ENCODE data around the gene HECA. TPM values are rescaled to one million over a fixed set of nuclear protein-coding genes. Genes with fewer than 3 reads are reported as not detected.

HECA gene
- total RNA-seq, 8 experiments from 2014 or later, result 7.5 to 22.9 (median 12.7) TPM

GRCh38 chr6:139173822-139174221 lies 38.9 kb downstream of the HECA start:
- ATAC-seq (replicated peaks in 6 of 8), result no peak
- Histone ChIP-seq H3K4me1 (replicated peaks in 1 of 2) (no peaks in the 10 kb centered on the region), H3K4me3 (no peak overlapping the region), H3K27ac (no peak overlapping the region)
- 83 to 100% (median 100%) methylated on average over 1 of the region's 1 CpG; no CpG with 5 or more reads in 1 of the 10 experiments for WGBS, 10 experiments
- in situ Hi-C loops (cut with MboI; ENCODE audit: low pct_unique_long_range_greater_than_20kb in 2 of 9, low sequenced_read_pairs in 9 of 9, unreplicated experiment in 9 of 9), result no loop called here

GRCh38 chr6:139174961-139175360 lies 40.1 kb downstream of the HECA start:
- Histone ChIP-seq H3K4me1 (replicated peaks in 1 of 2) (no peaks in the 10 kb centered on the region), H3K27ac (no peak overlapping the region), H3K4me3 (no peak overlapping the region)
- ATAC-seq (replicated peaks in 6 of 8), result no peak
- in situ Hi-C loops (cut with MboI; ENCODE audit: low pct_unique_long_range_greater_than_20kb in 2 of 9, low sequenced_read_pairs in 9 of 9, unreplicated experiment in 9 of 9), result no loop called here

GRCh38 chr6:139175389-139175948 lies 40.6 kb downstream of the HECA start:
- WGBS, 10 experiments, result 34 to 100% (median 69%) methylated on average over 1 to 4 of the region's 4 CpGs
- Histone ChIP-seq H3K27ac (no peak overlapping the region), H3K4me1 (replicated peaks in 1 of 2) (no peaks in the 10 kb centered on the region), H3K4me3 (no peak overlapping the region)
- no peak for ATAC-seq (replicated peaks in 6 of 8)
- in situ Hi-C loops (cut with MboI; ENCODE audit: low pct_unique_long_range_greater_than_20kb in 2 of 9, low sequenced_read_pairs in 9 of 9, unreplicated experiment in 9 of 9), result no loop called here

GRCh38 chr6:139181236-139181635 lies 46.4 kb downstream of the HECA start:
- in situ Hi-C loops (cut with MboI; ENCODE audit: low pct_unique_long_range_greater_than_20kb in 2 of 9, low sequenced_read_pairs in 9 of 9, unreplicated experiment in 9 of 9), result no loop called here
- H3K4me3 ChIP-seq, result no peak overlapping the region
- 88 to 100% (median 91%) methylated on average over 2 to 5 of the region's 6 CpGs; no CpG with 5 or more reads in 3 of the 10 experiments for WGBS, 10 experiments
- H3K4me1 ChIP-seq (replicated peaks in 1 of 2), result no peaks in the 10 kb centered on the region
- ATAC-seq (replicated peaks in 6 of 8), result no peak
- no peak overlapping the region for H3K27ac ChIP-seq

- Histone ChIP-seq H3K27ac (no peak overlapping the region), H3K4me3 (no peak overlapping the region), H3K4me1 (replicated peaks in 1 of 2) (no peaks in the 10 kb centered on the region)
- no peak for ATAC-seq (replicated peaks in 6 of 8)
- 75 to 100% (median 93%) methylated on average over 1 to 4 of the region's 4 CpGs for WGBS, 10 experiments
- in situ Hi-C loops (cut with MboI; ENCODE audit: low pct_unique_long_range_greater_than_20kb in 2 of 9, low sequenced_read_pairs in 9 of 9, unreplicated experiment in 9 of 9), result no loop called here
Observed at GRCh38 chr6:139184047-139184446, 49.2 kb downstream of the HECA start.

- ATAC-seq (replicated peaks in 6 of 8), result no peak
- WGBS, 10 experiments, result 77 to 100% (median 87%) methylated on average over 1 to 3 of the region's 3 CpGs; no CpG with 5 or more reads in 1 of the 10 experiments
- in situ Hi-C loops (cut with MboI; ENCODE audit: low pct_unique_long_range_greater_than_20kb in 2 of 9, low sequenced_read_pairs in 9 of 9, unreplicated experiment in 9 of 9), result no loop called here
- Histone ChIP-seq H3K4me3 (no peak overlapping the region), H3K4me1 (replicated peaks in 1 of 2) (no peaks in the 10 kb centered on the region), H3K27ac (no peak overlapping the region)
Observed at GRCh38 chr6:139184459-139184858, 49.6 kb downstream of the HECA start.

GRCh38 chr6:139186242-139186641 lies 51.4 kb downstream of the HECA start:
- WGBS, 10 experiments, result 36 to 100% (median 98%) methylated on average over 2 to 3 of the region's 3 CpGs
- H3K4me3 ChIP-seq, result no peak overlapping the region
- H3K4me1 ChIP-seq (replicated peaks in 1 of 2), result no peaks in the 10 kb centered on the region
- ATAC-seq (replicated peaks in 6 of 8), result peak in 2 of 8 experiments; percentile 39 to 43
- in situ Hi-C loops (cut with MboI; ENCODE audit: low pct_unique_long_range_greater_than_20kb in 2 of 9, low sequenced_read_pairs in 9 of 9, unreplicated experiment in 9 of 9), result no loop called here
- no peak overlapping the region for H3K27ac ChIP-seq

GRCh38 chr6:139186692-139187091 lies 51.8 kb downstream of the HECA start:
- no peak overlapping the region for H3K27ac ChIP-seq
- in situ Hi-C loops (cut with MboI; ENCODE audit: low pct_unique_long_range_greater_than_20kb in 2 of 9, low sequenced_read_pairs in 9 of 9, unreplicated experiment in 9 of 9), result no loop called here
- peak in 3 of 8 experiments; percentile 76 to 99 (median 98) for ATAC-seq (replicated peaks in 6 of 8)
- H3K4me1 ChIP-seq (replicated peaks in 1 of 2), result no peaks in the 10 kb centered on the region
- WGBS, 10 experiments, result 0 to 100% (median 25%) methylated on average over 1 of the region's 1 CpG; no CpG with 5 or more reads in 3 of the 10 experiments
- no peak overlapping the region for H3K4me3 ChIP-seq

- Histone ChIP-seq H3K4me1 (replicated peaks in 1 of 2) (no peaks in the 10 kb centered on the region), H3K4me3 (no peak overlapping the region), H3K27ac (no peak overlapping the region)
- WGBS, 10 experiments, result 33 to 73% (median 44%) methylated on average over 1 to 4 of the region's 4 CpGs
- ATAC-seq (replicated peaks in 6 of 8), result no peak
- in situ Hi-C loops (cut with MboI; ENCODE audit: low pct_unique_long_range_greater_than_20kb in 2 of 9, low sequenced_read_pairs in 9 of 9, unreplicated experiment in 9 of 9), result no loop called here
Observed at GRCh38 chr6:139187489-139187888, 52.6 kb downstream of the HECA start.

- no peak overlapping the region for H3K4me3 ChIP-seq
- no peaks in the 10 kb centered on the region for H3K4me1 ChIP-seq (replicated peaks in 1 of 2)
- no peak overlapping the region for H3K27ac ChIP-seq
- WGBS, 10 experiments, result 58 to 100% (median 73%) methylated on average over 1 to 3 of the region's 3 CpGs; no CpG with 5 or more reads in 3 of the 10 experiments
- in situ Hi-C loops (cut with MboI; ENCODE audit: low pct_unique_long_range_greater_than_20kb in 2 of 9, low sequenced_read_pairs in 9 of 9, unreplicated experiment in 9 of 9), result no loop called here
- no peak for ATAC-seq (replicated peaks in 6 of 8)
Observed at GRCh38 chr6:139189665-139190064, 54.8 kb downstream of the HECA start.

GRCh38 chr6:139194740-139195139 lies 59.9 kb downstream of the HECA start:
- Histone ChIP-seq H3K27ac (no peak overlapping the region), H3K4me1 (replicated peaks in 1 of 2) (no peaks in the 10 kb centered on the region), H3K4me3 (no peak overlapping the region)
- WGBS, 10 experiments, result 35 to 100% (median 67%) methylated on average over 1 to 3 of the region's 3 CpGs
- in situ Hi-C loops (cut with MboI; ENCODE audit: low pct_unique_long_range_greater_than_20kb in 2 of 9, low sequenced_read_pairs in 9 of 9, unreplicated experiment in 9 of 9), result no loop called here
- no peak for ATAC-seq (replicated peaks in 6 of 8)

- 53 to 100% (median 77%) methylated on average over 1 to 4 of the region's 4 CpGs for WGBS, 10 experiments
- in situ Hi-C loops (cut with MboI; ENCODE audit: low pct_unique_long_range_greater_than_20kb in 2 of 9, low sequenced_read_pairs in 9 of 9, unreplicated experiment in 9 of 9), result no loop called here
- ATAC-seq (replicated peaks in 6 of 8), result no peak
- H3K27ac ChIP-seq, result no peak overlapping the region
- H3K4me1 ChIP-seq (replicated peaks in 1 of 2), result no peaks in the 10 kb centered on the region
- H3K4me3 ChIP-seq, result no peak overlapping the region
Observed at GRCh38 chr6:139198529-139199288, 63.8 kb downstream of the HECA start.

GRCh38 chr6:139201378-139201777 lies 66.5 kb downstream of the HECA start:
- H3K4me1 ChIP-seq (replicated peaks in 1 of 2), result no peaks in the 10 kb centered on the region
- no peak overlapping the region for H3K4me3 ChIP-seq
- no peak overlapping the region for H3K27ac ChIP-seq
- WGBS, 10 experiments, result 60 to 100% (median 89%) methylated on average over 2 to 4 of the region's 4 CpGs; no CpG with 5 or more reads in 1 of the 10 experiments
- in situ Hi-C loops (cut with MboI; ENCODE audit: low pct_unique_long_range_greater_than_20kb in 2 of 9, low sequenced_read_pairs in 9 of 9, unreplicated experiment in 9 of 9), result no loop called here
- ATAC-seq (replicated peaks in 6 of 8), result no peak

- 50 to 100% (median 88%) methylated on average over 1 to 2 of the region's 2 CpGs; no CpG with 5 or more reads in 2 of the 10 experiments for WGBS, 10 experiments
- ATAC-seq (replicated peaks in 6 of 8), result no peak
Observed at GRCh38 chr6:139204978-139205377, 70.1 kb downstream of the HECA start.

More at GRCh38 chr6:139204978-139205377, 70.1 kb downstream of the HECA start:
- Histone ChIP-seq H3K4me1 (replicated peaks in 1 of 2) (no peaks in the 10 kb centered on the region), H3K27ac (no peak overlapping the region), H3K4me3 (no peak overlapping the region)
- in situ Hi-C loops (cut with MboI; ENCODE audit: low pct_unique_long_range_greater_than_20kb in 2 of 9, low sequenced_read_pairs in 9 of 9, unreplicated experiment in 9 of 9), result no loop called here
